ENCODE data around the gene GSX2.

DNA sequence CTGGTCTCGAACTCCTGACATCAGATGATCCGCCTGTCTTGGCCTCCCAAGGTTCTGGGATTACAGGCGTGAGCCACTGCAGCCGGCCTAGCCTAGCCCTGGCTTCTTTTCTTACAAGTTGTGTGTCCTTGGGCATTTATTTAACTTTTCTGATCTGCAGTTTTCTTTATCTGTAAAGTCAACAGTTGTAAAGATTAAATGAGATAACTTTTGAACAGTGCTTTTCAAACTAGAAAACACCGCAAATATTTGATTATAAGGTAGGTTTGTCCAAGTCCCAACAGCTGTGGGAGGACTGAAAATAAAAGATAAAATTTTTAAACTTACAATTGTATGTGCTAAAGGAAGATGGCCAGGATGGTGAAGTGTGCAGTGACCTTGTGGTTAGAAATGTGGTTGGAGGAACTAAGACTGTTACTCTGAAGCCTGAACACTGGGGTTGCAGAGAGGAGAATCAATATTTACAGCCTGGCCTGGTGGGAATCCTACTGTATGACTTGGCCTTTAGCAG lies 44.8 kb downstream of the GSX2 start:
- TF ChIP-seq ISL1 (CRISPR knock-in tag; IDR thresholded peaks at IDR 0.05) (no peak), PATZ1 (CRISPR knock-in tag; IDR thresholded peaks at IDR 0.05; ENCODE audit: borderline replicate concordance) (no peak), ARNTL (CRISPR knock-in tag; IDR thresholded peaks at IDR 0.05; ENCODE audit: borderline replicate concordance, low read depth) (no peak)
- TF ChIP-seq, protein P1, sequence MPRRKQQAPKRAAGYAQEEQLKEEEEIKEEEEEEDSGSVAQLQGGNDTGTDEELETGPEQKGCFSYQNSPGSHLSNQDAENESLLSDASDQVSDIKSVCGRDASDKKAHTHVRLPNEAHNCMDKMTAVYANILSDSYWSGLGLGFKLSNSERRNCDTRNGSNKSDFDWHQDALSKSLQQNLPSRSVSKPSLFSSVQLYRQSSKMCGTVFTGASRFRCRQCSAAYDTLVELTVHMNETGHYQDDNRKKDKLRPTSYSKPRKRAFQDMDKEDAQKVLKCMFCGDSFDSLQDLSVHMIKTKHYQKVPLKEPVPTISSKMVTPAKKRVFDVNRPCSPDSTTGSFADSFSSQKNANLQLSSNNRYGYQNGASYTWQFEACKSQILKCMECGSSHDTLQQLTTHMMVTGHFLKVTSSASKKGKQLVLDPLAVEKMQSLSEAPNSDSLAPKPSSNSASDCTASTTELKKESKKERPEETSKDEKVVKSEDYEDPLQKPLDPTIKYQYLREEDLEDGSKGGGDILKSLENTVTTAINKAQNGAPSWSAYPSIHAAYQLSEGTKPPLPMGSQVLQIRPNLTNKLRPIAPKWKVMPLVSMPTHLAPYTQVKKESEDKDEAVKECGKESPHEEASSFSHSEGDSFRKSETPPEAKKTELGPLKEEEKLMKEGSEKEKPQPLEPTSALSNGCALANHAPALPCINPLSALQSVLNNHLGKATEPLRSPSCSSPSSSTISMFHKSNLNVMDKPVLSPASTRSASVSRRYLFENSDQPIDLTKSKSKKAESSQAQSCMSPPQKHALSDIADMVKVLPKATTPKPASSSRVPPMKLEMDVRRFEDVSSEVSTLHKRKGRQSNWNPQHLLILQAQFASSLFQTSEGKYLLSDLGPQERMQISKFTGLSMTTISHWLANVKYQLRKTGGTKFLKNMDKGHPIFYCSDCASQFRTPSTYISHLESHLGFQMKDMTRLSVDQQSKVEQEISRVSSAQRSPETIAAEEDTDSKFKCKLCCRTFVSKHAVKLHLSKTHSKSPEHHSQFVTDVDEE (CRISPR knock-in tag; IDR thresholded peaks at IDR 0.05), result no peak
- TF ChIP-seq, protein P2, sequence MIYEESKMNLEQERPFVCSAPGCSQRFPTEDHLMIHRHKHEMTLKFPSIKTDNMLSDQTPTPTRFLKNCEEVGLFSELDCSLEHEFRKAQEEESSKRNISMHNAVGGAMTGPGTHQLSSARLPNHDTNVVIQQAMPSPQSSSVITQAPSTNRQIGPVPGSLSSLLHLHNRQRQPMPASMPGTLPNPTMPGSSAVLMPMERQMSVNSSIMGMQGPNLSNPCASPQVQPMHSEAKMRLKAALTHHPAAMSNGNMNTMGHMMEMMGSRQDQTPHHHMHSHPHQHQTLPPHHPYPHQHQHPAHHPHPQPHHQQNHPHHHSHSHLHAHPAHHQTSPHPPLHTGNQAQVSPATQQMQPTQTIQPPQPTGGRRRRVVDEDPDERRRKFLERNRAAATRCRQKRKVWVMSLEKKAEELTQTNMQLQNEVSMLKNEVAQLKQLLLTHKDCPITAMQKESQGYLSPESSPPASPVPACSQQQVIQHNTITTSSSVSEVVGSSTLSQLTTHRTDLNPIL (CRISPR knock-in tag; IDR thresholded peaks at IDR 0.05; ENCODE audit: low read depth), result no peak

Data from SK-N-SH treated with all-trans-retinoic acid at 6 μM for 48 hours (cell line).